MCF 10A (cell line): ENCODE measurements around the gene NRN1. TPM values are rescaled to one million over a fixed set of nuclear protein-coding genes. Genes with fewer than 3 reads are reported as not detected.

Source experiments
- BruUV-seq: library from RNA; stranded (reverse); fragments of 400-500 nt; replicated peaks from 2 replicates; lab custom pipeline; 2021; lab: Mats Ljungman, UMichigan
- CTCF ChIA-PET: fragments of 300-600 bp; sonication (Branson Sonifier 250); formaldehyde crosslinking; extraction: SDS; loops from one replicate; lab custom pipeline; 2021; ENCODE audit warnings: antibody characterized with exemption, inconsistent platforms; lab: Yijun Ruan, JAX
- POLR2A ChIA-PET: fragments of 300-600, 350-650 bp; sonication (Branson Sonifier 250); formaldehyde crosslinking; extraction: SDS; loops from one replicate; lab custom pipeline; 2020; ENCODE audit warnings: antibody characterized with exemption, inconsistent platforms; lab: Yijun Ruan, JAX
- DNase-seq: peaks from one replicate; pipeline ENCODE4 v3.0.0-alpha.2; 2018; ENCODE audit not compliant: unreplicated experiment
- H3K27ac Mint-ChIP-seq: one replicate; pipeline ENCODE4 v1.8.0; 2022; ENCODE audit warnings: mild to moderate bottlenecking, low read depth, mixed read lengths; ENCODE audit not compliant: unreplicated experiment
- H3K27me3 Mint-ChIP-seq: one replicate; pipeline ENCODE4 v1.8.0; 2022; ENCODE audit warnings: mixed read lengths; ENCODE audit not compliant: insufficient read depth, unreplicated experiment
- H3K36me3 Mint-ChIP-seq: one replicate; pipeline ENCODE4 v1.8.0; 2022; ENCODE audit warnings: mild to moderate bottlenecking, moderate library complexity, mixed read lengths; ENCODE audit not compliant: insufficient read depth, unreplicated experiment
- H3K4me1 Mint-ChIP-seq: one replicate; pipeline ENCODE4 v1.8.0; 2022; ENCODE audit warnings: mixed read lengths; ENCODE audit not compliant: insufficient read depth, unreplicated experiment
- H3K4me3 Mint-ChIP-seq: one replicate; pipeline ENCODE4 v1.8.0; 2022; ENCODE audit warnings: mild to moderate bottlenecking, moderate library complexity, mixed read lengths; ENCODE audit not compliant: unreplicated experiment
- H3K9me3 Mint-ChIP-seq: one replicate; pipeline ENCODE4 v1.8.0; 2022; ENCODE audit warnings: mixed read lengths; ENCODE audit not compliant: unreplicated experiment
- intact Hi-C: fragments of 100-400 bp; cut with micrococcal nuclease; formaldehyde crosslinking; loops from 2 replicates; pipeline ENCODE4 v1.14.1; 2022
- total RNA-seq: library from RNA; stranded (reverse); gene quantifications from 2 replicates; pipeline ENCODE4 v1.2.3, GENCODE V29; 2022
- TF ChIP-seq, protein P1 (sequence below): fragments of 200-600 bp; IDR thresholded peaks from one replicate; pipeline ENCODE4 v1.8.0; 2022; ENCODE audit warnings: antibody characterized with exemption, mild to moderate bottlenecking; ENCODE audit not compliant: unreplicated experiment

Gene NRN1
- total RNA-seq, 1 experiment from 2014 or later: not detected

DNA sequence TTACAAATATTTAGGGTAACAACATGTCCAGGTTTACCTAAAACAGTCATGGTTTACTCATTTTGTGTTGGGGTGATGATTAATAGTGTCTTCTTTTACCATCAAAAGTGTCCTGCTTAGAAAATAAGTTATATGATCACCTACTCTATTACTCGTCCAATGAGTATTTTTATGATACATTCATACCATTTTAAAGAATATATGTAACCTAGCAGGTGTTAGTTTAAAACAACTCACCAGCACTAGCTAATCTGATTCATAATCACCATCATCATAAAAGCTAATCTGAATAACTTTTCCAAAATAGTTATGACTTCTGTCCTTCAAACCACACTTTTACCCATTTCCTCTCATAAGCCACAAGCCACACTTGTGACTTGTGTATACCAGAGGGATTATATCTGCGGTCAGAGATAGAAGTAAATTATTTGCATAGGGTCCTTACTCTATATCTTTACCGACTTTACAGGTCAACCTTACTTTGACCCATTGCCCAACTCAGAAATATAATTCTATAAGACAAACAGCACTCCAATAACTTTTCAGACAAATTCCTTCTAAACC lies 33.3 kb upstream of the NRN1 start:
- TF ChIP-seq, protein P1, sequence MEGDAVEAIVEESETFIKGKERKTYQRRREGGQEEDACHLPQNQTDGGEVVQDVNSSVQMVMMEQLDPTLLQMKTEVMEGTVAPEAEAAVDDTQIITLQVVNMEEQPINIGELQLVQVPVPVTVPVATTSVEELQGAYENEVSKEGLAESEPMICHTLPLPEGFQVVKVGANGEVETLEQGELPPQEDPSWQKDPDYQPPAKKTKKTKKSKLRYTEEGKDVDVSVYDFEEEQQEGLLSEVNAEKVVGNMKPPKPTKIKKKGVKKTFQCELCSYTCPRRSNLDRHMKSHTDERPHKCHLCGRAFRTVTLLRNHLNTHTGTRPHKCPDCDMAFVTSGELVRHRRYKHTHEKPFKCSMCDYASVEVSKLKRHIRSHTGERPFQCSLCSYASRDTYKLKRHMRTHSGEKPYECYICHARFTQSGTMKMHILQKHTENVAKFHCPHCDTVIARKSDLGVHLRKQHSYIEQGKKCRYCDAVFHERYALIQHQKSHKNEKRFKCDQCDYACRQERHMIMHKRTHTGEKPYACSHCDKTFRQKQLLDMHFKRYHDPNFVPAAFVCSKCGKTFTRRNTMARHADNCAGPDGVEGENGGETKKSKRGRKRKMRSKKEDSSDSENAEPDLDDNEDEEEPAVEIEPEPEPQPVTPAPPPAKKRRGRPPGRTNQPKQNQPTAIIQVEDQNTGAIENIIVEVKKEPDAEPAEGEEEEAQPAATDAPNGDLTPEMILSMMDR: no peak
- H3K27me3 Mint-ChIP-seq: peaks cover 41% of the 10 kb centered on the region
- intact Hi-C loops: no loop called here
- H3K4me1 Mint-ChIP-seq: no peaks in the 10 kb centered on the region
- ChIA-PET POLR2A (no interaction called here), CTCF (interaction anchor here (1.3 to 1.8 kb wide), 2 partner anchors 17 to 507 kb away, joined by 3 to 4 read pairs; no protein-coding TSS in a partner anchor)
- H3K36me3 Mint-ChIP-seq: no peaks in the 10 kb centered on the region
- no TSS peak for BruUV-seq
- H3K27ac Mint-ChIP-seq: no peak overlapping the region
- no peak for DNase-seq
- H3K4me3 Mint-ChIP-seq: no peak overlapping the region
- H3K9me3 Mint-ChIP-seq: no peaks in the 10 kb centered on the region

DNA sequence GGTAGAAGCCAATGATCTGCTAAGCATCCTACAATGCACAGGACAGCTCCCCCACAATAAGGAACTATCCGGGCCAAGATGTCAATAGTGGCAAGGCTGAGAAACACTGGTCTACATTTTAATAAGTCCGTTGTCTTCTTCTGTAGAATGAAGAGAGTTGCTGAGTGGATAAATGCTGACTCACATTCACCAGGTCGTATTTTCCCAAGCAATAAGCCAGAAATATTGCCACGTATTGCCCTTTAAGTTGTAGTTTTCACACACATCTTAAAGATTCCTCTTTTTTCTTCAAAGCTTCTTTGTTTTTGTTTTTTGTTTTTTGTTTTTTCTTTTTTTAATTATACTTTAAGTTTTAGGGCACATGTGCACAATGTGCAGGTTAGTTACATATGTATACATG lies 30.5 kb upstream of the NRN1 start:
- Mint-ChIP-seq H3K4me1 (no peaks in the 10 kb centered on the region), H3K27ac (no peak overlapping the region)
- TF ChIP-seq, protein P1: no peak

DNA sequence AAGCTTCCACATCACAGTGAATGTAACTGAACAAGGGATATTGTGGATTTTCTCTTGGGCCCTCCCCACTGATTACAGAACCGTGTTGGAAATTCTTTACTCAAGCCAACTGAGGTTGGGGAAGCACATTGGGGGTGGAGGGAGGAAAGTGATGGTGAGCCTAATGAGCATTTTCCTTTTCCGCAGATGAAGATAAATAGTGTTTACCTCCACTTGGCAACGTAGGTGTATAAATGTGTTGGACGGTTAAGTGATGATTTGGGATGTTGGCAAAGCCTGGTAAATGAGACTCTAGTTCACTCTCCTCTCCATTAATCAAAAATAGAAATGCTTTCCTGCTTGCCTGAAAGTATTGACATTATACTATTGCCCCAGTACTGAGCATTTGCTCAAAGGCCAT lies 27.1 kb upstream of the NRN1 start:
- no peaks in the 10 kb centered on the region for H3K4me1 Mint-ChIP-seq
- no peak overlapping the region for H3K27ac Mint-ChIP-seq
- H3K36me3 Mint-ChIP-seq: no peaks in the 10 kb centered on the region
- intact Hi-C loops: no loop called here
- TF ChIP-seq, protein P1: no peak
- ChIA-PET POLR2A (no interaction called here), CTCF (no interaction called here)
- peaks cover 23% of the 10 kb centered on the region for H3K27me3 Mint-ChIP-seq
- BruUV-seq: no TSS peak
- no peak overlapping the region for H3K4me3 Mint-ChIP-seq
- no peak for DNase-seq
- no peaks in the 10 kb centered on the region for H3K9me3 Mint-ChIP-seq

More for the DNA sequence above, 30.5 kb upstream of the NRN1 start:
- POLR2A ChIA-PET: no interaction called here
- intact Hi-C loops: no loop called here
- H3K4me3 Mint-ChIP-seq: no peak overlapping the region
- CTCF ChIA-PET: interaction anchor here (0.6 kb wide), 1 partner anchor 95 kb away, joined by 3 read pairs; no protein-coding TSS in a partner anchor
- no peaks in the 10 kb centered on the region for H3K9me3 Mint-ChIP-seq
- no peak for DNase-seq
- no peaks in the 10 kb centered on the region for H3K36me3 Mint-ChIP-seq
- no TSS peak for BruUV-seq
- peaks cover 34% of the 10 kb centered on the region for H3K27me3 Mint-ChIP-seq

- H3K4me3 Mint-ChIP-seq: no peak overlapping the region
- no peaks in the 10 kb centered on the region for H3K36me3 Mint-ChIP-seq
- POLR2A ChIA-PET: no interaction called here
- H3K4me1 Mint-ChIP-seq: no peaks in the 10 kb centered on the region
- CTCF ChIA-PET: interaction anchor here (0.7 to 1.7 kb wide), 2 partner anchors 31 to 618 kb away, joined by 3 to 4 read pairs; no protein-coding TSS in a partner anchor
- intact Hi-C loops: no loop called here
- H3K27ac Mint-ChIP-seq: no peak overlapping the region
- TF ChIP-seq, protein P1: no peak
- BruUV-seq: no TSS peak
- H3K27me3 Mint-ChIP-seq: peaks cover 47% of the 10 kb centered on the region
- no peak for DNase-seq
- no peaks in the 10 kb centered on the region for H3K9me3 Mint-ChIP-seq
These were observed 19.9 kb upstream of the NRN1 start for GRCh38 chr6:6026513-6027205.
